Common myeloid progenitor, CD34-positive (primary cell): ENCODE results near the gene PPP1R16B.

Experiments used
- CTCF ChIA-PET: fragments of 350-600 bp; sonication (Branson Sonifier 250); formaldehyde crosslinking; loops from one replicate; lab custom pipeline; 2021; ENCODE audit warnings: antibody characterized with exemption; lab: Charles Lee
- POLR2A ChIA-PET: fragments of 350-600 bp; sonication (Branson Sonifier 250); formaldehyde crosslinking; loops from one replicate; lab custom pipeline; 2021; ENCODE audit warnings: antibody characterized with exemption; lab: Charles Lee
- DNase-seq, 3 donors: peaks; one replicate each; pipeline versions ENCODE4 v3.0.0 to v3.0.0-alpha.2; 2013
- H3K27ac ChIP-seq, 2 experiments: 1 replicate in 1 of 2; 2 replicates in 1 of 2; pipeline ENCODE4 v1.7.0; 2013; ENCODE audit warnings: inconsistent platforms in 2 of 2, low read length in 2 of 2, mild to moderate bottlenecking in 2 of 2, low read depth in 1 of 2, moderate library complexity in 1 of 2; ENCODE audit not compliant: severe bottlenecking in 2 of 2, insufficient read depth in 1 of 2, poor library complexity in 1 of 2
- H3K27me3 ChIP-seq, 5 experiments: replicated peaks in 2 of 5; 1 replicate in 3 of 5; 2 replicates in 2 of 5; pipeline versions ENCODE4 v1.6.1 to v1.7.0; 2013; ENCODE audit warnings: low read length in 4 of 5, mild to moderate bottlenecking in 2 of 5, moderate library complexity in 2 of 5, inconsistent platforms in 1 of 5; ENCODE audit not compliant: insufficient read depth in 5 of 5, control insufficient read depth in 4 of 5
- H3K36me3 ChIP-seq, 4 experiments: 1 replicate in 2 of 4; 2 replicates in 2 of 4; pipeline versions ENCODE4 v1.6.1 to v1.7.0; 2013; ENCODE audit warnings: low read length in 3 of 4, control low read depth in 1 of 4, mild to moderate bottlenecking in 1 of 4; ENCODE audit not compliant: control insufficient read depth in 4 of 4, insufficient read depth in 4 of 4
- H3K4me1 ChIP-seq, 4 experiments: 1 replicate in 3 of 4; 2 replicates in 1 of 4; pipeline versions ENCODE4 v1.6.1 to v1.7.1; 2013; ENCODE audit warnings: low read length in 3 of 4, mild to moderate bottlenecking in 3 of 4, control low read depth in 1 of 4, inconsistent platforms in 1 of 4, moderate library complexity in 1 of 4; ENCODE audit not compliant: control insufficient read depth in 4 of 4, insufficient read depth in 4 of 4; ENCODE audit errors: control extremely low read depth in 1 of 4
- H3K4me3 ChIP-seq, 7 experiments: 1 replicate in 4 of 7; 2 replicates in 3 of 7; pipeline versions ENCODE4 v1.5.1 to v1.7.0; 2013; ENCODE audit warnings: mild to moderate bottlenecking in 7 of 7, low read length in 6 of 7, moderate library complexity in 6 of 7, inconsistent platforms in 2 of 7, low read depth in 2 of 7, control low read depth in 1 of 7; ENCODE audit not compliant: insufficient read depth in 4 of 7, control insufficient read depth in 1 of 7; ENCODE audit errors: extremely low read depth in 1 of 7
- H3K9me3 ChIP-seq, 5 experiments: 1 replicate in 4 of 5; 2 replicates in 1 of 5; pipeline versions ENCODE4 v1.6.1 to v1.7.1; 2013; ENCODE audit warnings: low read length in 4 of 5, mild to moderate bottlenecking in 2 of 5, inconsistent platforms in 1 of 5, low read depth in 1 of 5, moderate library complexity in 1 of 5; ENCODE audit not compliant: control insufficient read depth in 4 of 5, insufficient read depth in 2 of 5; ENCODE audit errors: control extremely low read depth in 1 of 5
- WGBS: methylation state at CpG from one replicate; pipeline ENCODE4 v1.1.5; 2013; ENCODE audit not compliant: insufficient coverage; 5-methylcytosine and 5-hydroxymethylcytosine counted together

Gene PPP1R16B

DNA sequence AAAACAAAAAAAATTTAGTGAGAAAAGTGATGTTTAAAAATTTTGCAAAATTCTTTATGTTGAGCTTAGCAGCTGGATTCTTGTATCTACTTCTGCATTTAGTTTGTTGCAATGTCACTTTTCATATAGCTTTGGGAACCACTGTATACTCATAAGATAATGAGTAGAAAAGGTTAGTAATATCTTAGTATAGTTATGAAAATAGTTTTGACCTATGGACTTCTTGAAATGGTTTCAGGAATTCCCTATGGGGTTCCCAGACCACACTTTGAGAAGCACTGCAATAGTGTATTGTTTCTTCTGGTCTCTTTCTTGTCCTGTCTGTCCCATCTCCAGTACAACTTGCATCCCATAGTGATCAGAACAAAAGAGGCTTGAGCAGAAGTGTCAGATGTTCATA lies 29.4 kb downstream of the PPP1R16B start:
- POLR2A ChIA-PET, result interaction anchor here (1.0 to 2.0 kb wide), 2 partner anchors 26 to 29 kb away, joined by 4 to 6 read pairs; partner anchors contain the start of gene PPP1R16B

DNA sequence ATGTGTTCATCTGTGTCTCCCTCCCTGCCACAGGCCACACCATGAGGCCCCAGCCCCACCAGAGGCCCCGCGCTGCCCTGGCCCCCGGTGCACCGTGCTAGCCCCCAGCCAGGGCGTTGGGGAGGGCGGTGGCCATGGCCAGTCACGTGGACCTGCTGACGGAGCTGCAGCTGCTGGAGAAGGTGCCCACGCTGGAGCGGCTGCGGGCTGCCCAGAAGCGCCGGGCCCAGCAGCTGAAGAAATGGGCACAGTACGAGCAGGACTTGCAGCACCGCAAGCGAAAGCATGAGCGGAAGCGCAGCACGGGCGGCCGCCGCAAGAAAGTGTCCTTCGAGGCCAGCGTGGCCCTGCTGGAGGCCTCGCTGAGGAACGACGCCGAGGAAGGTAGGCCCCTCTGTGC lies 30.3 kb downstream of the PPP1R16B start:
- peaks cover 0 to 4% (median 1%) of the 10 kb centered on the region in 4 experiments for H3K4me1 ChIP-seq
- no peaks in the 10 kb centered on the region for H3K27me3 ChIP-seq
- H3K27ac ChIP-seq, result no peak overlapping the region
- POLR2A ChIA-PET, result interaction anchor here (1.1 kb wide), 1 partner anchor 30 kb away, joined by 3 read pairs; the partner anchor contains the start of gene PPP1R16B
- H3K4me3 ChIP-seq, result no peak overlapping the region
- CTCF ChIA-PET, result interaction anchor here (0.7 to 5.0 kb wide), 3 partner anchors 9 to 57 kb away, joined by 3 to 16 read pairs (median 5); no protein-coding TSS in a partner anchor
- WGBS, result 98% methylated on average over 26 of the region's 28 CpGs
- peaks cover 3 to 4% (median 3%) of the 10 kb centered on the region in 4 experiments for H3K36me3 ChIP-seq
- H3K9me3 ChIP-seq, result no peaks in the 10 kb centered on the region
- DNase-seq, result no peak

More for the DNA sequence above, 29.4 kb downstream of the PPP1R16B start:
- Histone ChIP-seq H3K4me3 (no peak overlapping the region), H3K27me3 (no peaks in the 10 kb centered on the region), H3K36me3 (peaks cover 3 to 4% (median 3%) of the 10 kb centered on the region in 4 experiments), H3K4me1 (peaks cover 0 to 4% (median 1%) of the 10 kb centered on the region in 4 experiments), H3K9me3 (no peaks in the 10 kb centered on the region), H3K27ac (no peak overlapping the region)
- CTCF ChIA-PET, result interaction anchor here (0.9 to 5.0 kb wide), 4 partner anchors 13 to 109 kb away, joined by 3 to 16 read pairs (median 4); no protein-coding TSS in a partner anchor
- no peak for DNase-seq

DNA sequence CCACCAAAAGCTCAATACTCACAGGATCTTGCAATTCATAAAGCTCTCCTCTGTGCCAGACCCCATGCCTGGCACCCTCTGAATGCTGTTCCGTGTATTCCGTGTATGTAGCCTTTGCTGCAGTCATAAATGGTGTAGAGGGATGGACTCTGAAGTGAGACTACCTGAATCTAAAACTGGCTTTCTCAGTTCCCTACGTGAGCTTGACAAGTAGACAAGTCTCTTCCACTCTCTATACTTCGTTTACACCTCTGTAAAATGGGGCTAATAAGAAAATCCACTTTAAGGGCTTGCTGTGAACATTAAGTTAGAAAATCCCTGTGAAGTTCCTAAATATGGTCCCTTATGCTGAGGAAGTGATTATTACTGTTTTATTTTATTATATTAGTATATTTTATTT lies 31.5 kb downstream of the PPP1R16B start:
- H3K9me3 ChIP-seq, result no peaks in the 10 kb centered on the region
- H3K4me1 ChIP-seq, result peaks cover 2 to 10% (median 5%) of the 10 kb centered on the region in 4 experiments
- peaks cover 3 to 4% (median 3%) of the 10 kb centered on the region in 4 experiments for H3K36me3 ChIP-seq
- 87% methylated on average over 3 of the region's 4 CpGs for WGBS
- ChIA-PET POLR2A (interaction anchor here (1.1 kb wide), 1 partner anchor 31 kb away, joined by 3 read pairs; the partner anchor contains the start of gene PPP1R16B), CTCF (interaction anchor here (1.6 to 5.0 kb wide), 2 partner anchors 18 to 55 kb away, joined by 5 to 16 read pairs; no protein-coding TSS in a partner anchor)
- H3K27ac ChIP-seq, result no peak overlapping the region
- no peak for DNase-seq
- no peaks in the 10 kb centered on the region for H3K27me3 ChIP-seq
- no peak overlapping the region for H3K4me3 ChIP-seq

DNA sequence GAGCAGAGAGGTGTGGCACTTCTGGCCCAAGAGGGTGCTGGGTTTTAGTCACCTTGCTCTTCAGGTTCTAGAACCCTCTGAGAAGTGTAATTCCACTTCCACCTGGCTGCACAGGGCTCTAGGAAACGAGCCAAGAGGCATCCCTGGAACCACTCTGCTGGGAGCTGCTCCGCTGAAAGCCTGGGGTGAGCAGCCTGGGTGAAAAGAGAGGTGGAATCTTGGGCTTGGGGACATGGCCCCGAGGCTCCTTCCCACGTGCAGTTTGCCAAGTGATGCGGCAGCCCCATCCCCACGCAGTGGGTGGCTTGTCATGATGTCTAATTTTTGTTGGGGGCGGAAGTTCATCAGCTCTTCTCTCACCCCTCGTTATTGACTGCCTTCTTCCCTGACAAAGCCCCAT lies 32.8 kb downstream of the PPP1R16B start:
- DNase-seq, result no peak
- Histone ChIP-seq H3K4me1 (peaks cover 10 to 19% (median 16%) of the 10 kb centered on the region in 4 experiments), H3K4me3 (no peak overlapping the region), H3K27ac (no peak overlapping the region), H3K9me3 (no peaks in the 10 kb centered on the region), H3K27me3 (no peaks in the 10 kb centered on the region), H3K36me3 (peaks cover 3 to 4% (median 3%) of the 10 kb centered on the region in 4 experiments)
- CTCF ChIA-PET, result interaction anchor here (5.0 kb wide), 1 partner anchor 54 kb away, joined by 16 read pairs; no protein-coding TSS in a partner anchor
- POLR2A ChIA-PET, result interaction anchor here (1.2 kb wide), 1 partner anchor 33 kb away, joined by 3 read pairs; the partner anchor contains the start of gene PPP1R16B
- 95% methylated on average over 5 of the region's 8 CpGs for WGBS

DNA sequence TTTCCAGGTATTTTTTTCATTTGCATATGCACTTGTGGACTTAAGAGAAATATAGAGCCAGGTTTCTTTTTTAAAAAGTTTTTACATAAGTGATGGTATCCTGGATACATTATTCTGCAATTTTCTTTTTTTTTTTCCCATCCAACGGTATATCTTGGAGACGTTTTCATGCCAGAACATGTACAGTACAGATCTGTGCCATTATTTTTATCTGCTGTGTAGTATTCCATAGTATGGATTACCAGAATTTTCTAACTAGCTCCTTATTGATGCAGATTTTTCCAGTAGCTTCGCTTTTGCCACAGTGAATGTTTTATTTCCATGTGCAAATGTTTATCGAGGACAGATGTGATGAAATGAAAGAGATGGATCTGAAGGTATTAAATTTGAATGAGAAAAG lies 34.1 kb downstream of the PPP1R16B start:
- Histone ChIP-seq H3K27ac (no peak overlapping the region), H3K36me3 (peaks cover 3 to 4% (median 3%) of the 10 kb centered on the region in 4 experiments), H3K4me3 (no peak overlapping the region), H3K27me3 (no peaks in the 10 kb centered on the region), H3K4me1 (peaks cover 10 to 19% (median 18%) of the 10 kb centered on the region in 4 experiments), H3K9me3 (no peaks in the 10 kb centered on the region)
- WGBS, result 96% methylated on average over 2 of the region's 4 CpGs
- POLR2A ChIA-PET, result interaction anchor here (0.7 kb wide), 1 partner anchor 540 kb away, joined by 3 read pairs; no protein-coding TSS in a partner anchor
- CTCF ChIA-PET, result interaction anchor here (1.2 to 1.5 kb wide), 2 partner anchors 54 to 55 kb away, joined by 6 to 7 read pairs; no protein-coding TSS in a partner anchor
- no peak for DNase-seq

DNA sequence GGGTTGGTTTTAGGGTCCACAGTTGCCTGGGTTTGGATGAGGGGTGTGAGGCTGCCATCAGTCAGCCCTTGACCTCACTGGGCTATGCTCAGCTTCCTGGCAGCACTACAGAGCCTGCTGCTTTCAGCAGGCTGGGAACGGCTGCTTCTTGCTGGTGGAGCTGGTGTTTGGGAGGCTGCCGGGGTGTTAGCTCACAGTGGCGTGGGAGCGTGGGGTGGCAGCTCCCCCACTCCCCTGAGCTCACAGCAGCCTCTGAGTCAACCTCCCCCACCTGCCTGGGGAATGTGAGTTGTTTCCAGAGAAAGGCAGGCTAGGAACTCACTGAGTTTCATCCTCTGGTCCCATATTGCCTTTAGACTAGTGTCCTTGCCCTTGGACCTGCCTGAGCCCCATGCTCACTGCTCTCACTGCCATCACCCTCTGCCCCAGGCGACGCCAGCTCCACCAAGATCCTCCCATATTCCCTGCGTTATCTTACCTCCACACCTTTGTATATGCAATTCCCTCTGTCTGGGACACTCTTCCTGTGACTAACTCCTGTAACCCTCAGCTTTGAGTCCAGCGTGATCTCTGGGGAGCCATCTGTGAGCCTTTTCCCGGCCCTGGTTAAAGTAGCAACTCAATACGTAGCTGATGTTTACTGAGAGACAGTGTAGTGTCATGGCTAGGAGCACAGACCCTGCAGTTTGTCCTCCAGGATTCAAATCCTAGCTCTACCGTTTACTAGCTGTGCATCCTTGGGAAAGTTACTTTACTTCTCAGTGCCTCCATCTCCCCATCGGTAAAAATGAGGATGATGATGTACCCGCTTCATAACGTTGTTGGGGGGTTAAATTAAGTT lies 34.8 kb downstream of the PPP1R16B start:
- peaks cover 3 to 4% (median 3%) of the 10 kb centered on the region in 4 experiments for H3K36me3 ChIP-seq
- no peak overlapping the region for H3K4me3 ChIP-seq
- CTCF ChIA-PET, result interaction anchor here (1.0 to 1.5 kb wide), 3 partner anchors 53 to 57 kb away, joined by 3 to 7 read pairs (median 6); no protein-coding TSS in a partner anchor
- no peak overlapping the region for H3K27ac ChIP-seq
- 98% methylated on average over 8 of the region's 14 CpGs for WGBS
- DNase-seq, result no peak
- H3K27me3 ChIP-seq, result no peaks in the 10 kb centered on the region
- POLR2A ChIA-PET, result interaction anchor here (0.7 to 0.9 kb wide), 2 partner anchors 35 to 540 kb away, joined by 3 read pairs; partner anchors contain the start of gene PPP1R16B
- peaks cover 10 to 19% (median 18%) of the 10 kb centered on the region in 4 experiments for H3K4me1 ChIP-seq
- no peaks in the 10 kb centered on the region for H3K9me3 ChIP-seq
